SHP77 treated with DMSO at 0.1 percent for 48 hours (cell line): ENCODE results near the gene MSRB1.
A peak's percentile ranks its signal among the peaks of the same experiment; 100 is the strongest.
"Not testable (repeated sequence)": the region's sequence is repeated elsewhere in the genome, so short reads cannot be mapped to it uniquely, and the experiment has no call there.

Experiments
- DNase-seq: peaks from one replicate; lab custom pipeline; 2025; lab: John Stamatoyannopoulos, UW

MSRB1 gene

DNA sequence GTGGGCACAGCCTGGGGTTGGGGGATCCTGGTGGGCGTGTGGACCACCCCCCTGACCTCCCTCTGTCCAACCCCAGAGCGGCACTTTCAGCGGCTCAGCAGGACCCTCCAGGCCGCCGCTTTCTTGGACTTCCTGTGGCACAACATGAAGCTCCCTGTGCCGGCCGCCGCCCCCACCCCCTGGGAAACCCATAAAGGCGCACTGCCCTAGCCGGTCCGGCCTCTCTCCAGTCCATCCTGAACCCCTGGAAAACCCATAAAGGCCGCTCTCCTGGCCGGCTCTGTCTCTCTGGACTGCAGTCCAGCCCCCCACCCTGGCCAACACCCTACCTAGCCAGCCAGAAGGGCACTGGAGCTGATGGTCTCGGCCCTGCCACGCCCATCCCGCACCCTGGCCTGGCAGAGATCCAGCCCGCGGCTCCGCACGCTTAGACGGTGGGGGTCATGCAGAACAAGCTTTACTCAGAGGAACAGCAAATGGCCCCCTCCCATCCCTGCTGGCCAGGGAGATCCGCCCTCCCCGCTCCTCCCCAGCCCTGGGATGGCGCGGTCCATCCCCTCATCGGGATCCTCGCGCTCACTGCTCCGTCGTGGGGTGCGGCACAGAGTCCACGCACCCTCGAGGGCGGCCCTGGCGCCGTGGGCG lies 35.6 kb upstream of the MSRB1 start:
- no peak for DNase-seq

DNA sequence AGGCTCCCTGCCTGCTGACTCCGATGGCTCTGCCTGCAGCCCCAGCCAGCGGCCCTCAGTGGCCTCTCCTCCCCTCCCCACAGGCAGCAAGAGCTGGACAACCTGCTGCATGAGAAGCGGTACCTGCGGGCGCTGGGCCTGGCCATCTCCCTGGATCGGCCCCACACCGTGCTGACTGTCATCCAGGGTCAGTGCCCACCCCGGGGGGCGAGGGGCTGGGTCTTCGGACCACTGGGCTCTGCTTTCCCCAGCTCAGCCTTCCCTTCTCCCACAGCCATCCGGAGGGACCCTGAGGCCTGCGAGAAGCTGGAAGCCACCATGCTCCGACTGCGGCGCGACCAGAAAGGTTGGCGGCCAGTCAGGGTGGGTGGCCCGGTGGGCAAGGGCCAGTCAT lies 34.9 kb upstream of the MSRB1 start:
- no peak for DNase-seq

DNA sequence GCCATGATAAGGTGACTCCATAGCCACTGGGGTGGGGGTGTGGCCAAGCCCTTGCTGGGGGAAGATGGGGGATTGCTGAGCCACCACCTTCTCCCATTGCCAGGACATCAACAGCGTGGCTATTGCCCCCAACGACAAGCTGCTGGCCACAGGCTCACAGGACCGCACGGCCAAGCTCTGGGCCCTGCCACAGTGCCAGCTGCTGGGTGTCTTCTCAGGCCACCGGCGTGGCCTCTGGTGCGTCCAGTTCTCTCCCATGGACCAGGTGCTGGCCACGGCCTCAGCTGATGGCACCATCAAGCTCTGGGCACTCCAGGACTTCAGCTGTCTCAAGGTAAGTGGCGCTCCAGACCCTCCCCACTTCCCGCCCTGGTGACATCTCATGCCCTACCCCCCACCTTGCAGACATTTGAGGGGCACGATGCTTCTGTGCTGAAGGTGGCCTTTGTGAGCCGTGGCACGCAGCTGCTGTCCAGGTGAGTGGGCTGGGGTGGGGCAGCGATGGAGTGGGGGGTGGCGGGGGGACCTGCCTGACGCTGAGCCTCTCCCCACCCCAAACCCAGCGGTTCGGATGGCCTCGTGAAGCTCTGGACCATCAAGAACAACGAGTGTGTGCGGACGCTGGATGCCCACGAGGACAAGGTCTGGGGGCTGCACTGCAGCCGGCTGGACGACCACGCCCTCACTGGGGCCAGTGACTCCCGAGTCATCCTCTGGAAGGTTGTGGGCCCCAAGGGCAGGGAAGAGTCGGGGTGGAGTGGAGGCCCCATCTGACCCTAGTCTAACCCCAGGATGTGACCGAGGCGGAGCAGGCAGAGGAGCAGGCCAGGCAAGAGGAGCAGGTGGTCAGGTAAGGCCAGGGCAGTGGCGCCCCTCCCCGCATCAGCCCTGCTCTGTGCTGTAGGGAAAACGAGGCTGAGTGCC lies 34.2 kb upstream of the MSRB1 start:
- DNase-seq, result no peak

DNA sequence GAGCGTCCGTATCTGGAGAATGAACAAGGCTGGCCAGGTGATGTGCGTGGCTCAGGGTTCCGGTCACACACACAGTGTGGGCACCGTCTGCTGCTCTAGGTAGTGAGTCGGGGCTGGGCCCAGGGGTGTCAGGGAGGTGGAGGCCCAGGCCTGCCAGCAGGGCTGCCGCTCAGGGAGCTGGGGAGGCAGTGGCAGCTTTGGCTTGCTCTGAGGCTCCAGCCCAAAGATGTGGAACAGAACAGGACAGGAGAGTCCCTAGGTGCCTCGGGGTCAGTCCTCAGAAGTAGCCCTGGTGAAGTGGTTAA lies 33.2 kb upstream of the MSRB1 start:
- DNase-seq, result no peak

DNA sequence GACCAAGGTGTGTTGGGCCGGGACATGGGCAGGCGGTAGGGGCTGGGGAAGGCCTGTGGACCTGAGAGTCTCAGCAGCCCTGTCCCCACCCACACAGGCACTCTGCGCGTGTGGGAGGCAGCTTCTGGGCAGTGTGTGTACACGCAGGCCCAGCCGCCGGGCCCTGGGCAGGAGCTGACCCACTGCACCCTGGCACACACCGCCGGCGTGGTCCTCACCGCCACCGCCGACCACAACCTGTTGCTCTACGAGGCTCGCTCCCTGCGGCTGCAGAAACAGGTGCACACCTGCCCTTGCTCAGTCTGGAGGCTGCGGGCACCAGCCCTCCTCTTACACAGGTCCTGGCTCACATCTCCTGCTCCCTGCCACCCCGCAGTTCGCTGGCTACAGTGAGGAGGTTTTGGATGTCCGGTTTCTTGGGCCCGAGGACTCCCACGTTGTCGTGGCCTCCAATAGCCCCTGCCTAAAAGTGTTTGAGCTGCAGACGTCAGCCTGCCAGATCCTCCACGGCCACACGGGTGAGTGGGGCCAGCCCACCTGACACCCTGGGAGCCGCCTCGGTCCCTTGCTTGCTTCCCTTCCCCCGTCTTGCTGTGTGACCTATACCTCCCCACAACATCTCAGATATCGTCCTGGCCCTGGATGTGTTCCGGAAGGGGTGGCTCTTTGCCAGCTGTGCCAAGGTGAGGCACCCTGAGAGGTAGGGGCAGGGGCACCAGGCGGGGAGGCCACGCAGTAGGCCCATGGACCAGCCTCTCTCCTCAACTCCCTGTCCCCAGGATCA lies 32.6 kb upstream of the MSRB1 start:
- DNase-seq, result no peak

DNA sequence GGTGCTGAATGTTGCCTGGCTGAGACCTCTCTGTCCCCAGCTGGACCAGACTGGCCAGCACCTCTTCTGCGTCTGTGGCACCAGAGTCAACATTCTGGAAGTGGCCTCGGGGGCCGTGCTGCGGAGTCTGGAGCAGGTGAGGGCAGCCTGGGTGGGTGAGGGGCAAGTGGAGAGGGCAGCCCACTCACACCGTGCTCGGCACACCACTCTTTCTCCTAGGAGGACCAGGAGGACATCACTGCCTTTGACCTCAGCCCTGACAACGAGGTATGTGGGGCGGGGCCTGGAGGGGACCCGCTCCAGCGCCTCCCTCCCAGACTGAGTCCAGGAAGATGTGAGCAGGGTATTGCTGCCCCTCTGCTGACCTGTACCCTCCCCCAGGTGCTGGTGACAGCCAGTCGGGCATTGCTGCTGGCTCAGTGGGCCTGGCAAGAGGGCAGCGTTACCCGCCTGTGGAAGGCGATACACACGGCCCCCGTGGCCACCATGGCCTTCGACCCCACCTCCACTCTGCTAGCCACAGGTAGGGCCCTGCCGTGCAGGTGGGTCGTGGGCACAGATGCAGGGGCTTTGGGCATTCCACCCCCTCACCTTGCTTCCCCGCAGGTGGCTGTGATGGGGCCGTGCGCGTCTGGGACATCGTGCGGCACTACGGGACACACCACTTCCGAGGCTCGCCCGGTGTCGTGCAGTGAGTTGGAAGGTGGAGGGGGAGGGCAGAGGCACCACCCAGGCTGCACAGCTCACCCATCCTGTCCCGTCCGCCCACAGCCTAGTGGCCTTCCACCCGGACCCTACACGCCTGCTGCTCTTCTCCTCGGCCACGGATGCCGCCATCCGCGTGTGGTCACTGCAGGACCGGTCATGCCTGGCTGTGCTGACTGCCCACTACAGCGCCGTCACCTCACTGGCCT lies 31.4 kb upstream of the MSRB1 start:
- DNase-seq, result no peak

DNA sequence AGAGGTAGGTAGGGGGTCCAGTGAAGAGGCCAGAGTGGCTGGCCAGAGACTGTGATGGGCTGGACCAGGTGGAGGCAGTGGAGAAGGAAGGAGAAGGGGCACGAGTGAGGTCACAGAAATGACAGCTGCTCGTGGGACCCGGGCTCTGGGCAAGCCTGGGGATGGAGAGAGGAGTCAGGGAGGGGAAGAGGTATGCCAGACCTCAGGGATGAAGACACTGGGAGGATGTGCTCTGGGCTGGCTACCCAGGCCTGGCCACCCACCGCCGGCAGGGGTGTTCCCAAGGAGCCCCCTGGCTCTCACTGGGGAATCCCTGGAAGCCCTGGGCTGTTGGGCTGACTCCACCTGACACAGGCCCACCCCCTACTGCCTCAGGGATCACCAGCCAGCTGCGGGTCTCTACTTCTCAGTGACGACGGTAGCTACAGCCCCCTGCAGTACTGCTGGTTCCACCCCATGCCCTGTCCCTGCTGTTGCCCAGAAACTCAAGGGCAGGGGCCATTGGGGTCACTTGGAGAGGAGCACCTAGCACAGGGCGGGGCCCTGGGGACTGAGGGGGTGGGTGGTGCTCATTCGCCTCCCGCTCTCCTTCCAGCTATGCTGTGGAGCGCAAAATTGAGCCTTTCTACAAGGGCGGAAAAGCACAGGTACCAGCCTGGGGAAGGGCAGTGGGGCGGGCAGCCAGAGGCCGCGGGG lies 30.6 kb upstream of the MSRB1 start:
- DNase-seq, result no peak

DNA sequence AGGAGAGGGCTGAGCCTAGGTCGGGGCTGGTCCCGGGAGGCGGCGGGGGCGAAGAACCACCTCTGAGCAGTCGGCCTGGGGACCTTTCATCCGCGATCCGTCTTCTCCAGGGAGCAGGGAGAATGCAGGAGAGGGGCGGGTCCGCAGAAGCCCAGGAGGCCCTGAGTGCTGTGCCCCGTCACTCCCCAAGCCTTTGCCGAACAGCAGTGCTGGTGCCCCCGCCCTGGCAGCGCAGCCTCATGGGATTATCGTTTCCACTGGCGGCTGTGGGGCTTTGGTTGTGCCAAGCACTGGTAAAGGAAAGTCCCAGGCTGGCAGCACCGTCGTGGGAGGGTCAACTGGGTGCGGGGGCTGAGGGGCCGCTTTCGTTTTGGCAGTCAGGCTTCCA lies 29.5 kb upstream of the MSRB1 start:
- DNase-seq, result no peak

DNA sequence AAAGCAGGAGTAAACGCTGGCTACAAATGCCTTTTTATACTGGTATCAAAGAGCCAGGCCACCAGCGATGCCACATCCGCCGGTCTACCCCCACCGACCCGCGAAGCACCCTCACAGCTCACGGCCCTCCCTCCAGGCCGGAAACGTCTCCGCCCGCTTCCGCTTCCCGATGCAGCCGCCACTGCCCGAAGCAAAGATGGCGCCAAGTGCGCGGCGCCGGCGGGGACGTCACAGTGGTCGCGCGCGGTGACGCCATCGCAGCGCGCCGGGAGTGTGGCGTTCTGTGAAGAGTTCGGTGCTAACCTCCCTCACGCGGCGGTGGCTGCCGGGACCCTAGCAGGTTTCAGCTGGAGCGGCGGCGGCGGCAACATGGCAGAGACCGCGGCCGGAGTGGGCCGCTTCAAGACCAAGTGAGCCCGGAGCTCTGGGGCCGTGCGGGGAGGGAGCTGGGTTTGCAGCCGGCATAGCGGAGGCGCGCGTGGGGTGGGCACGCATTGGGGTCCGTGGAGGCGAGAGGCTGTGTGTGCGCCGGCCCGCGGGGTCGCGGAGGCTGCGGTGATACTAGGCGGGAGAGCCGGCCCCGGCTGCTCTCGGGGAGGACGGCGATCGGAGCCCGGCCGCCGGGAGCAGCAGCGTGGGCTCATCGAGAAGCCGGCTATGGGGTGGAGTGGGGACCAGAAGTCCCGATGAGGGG lies 28.9 kb upstream of the MSRB1 start, which contains the start of gene TBL3:
Gene TBL3 (plus strand): TSS at position 258 of the 694 bp plus-strand sequence. CDS start 112 bp downstream, at position 370.
- DNase-seq, result peak; percentile 60

DNA sequence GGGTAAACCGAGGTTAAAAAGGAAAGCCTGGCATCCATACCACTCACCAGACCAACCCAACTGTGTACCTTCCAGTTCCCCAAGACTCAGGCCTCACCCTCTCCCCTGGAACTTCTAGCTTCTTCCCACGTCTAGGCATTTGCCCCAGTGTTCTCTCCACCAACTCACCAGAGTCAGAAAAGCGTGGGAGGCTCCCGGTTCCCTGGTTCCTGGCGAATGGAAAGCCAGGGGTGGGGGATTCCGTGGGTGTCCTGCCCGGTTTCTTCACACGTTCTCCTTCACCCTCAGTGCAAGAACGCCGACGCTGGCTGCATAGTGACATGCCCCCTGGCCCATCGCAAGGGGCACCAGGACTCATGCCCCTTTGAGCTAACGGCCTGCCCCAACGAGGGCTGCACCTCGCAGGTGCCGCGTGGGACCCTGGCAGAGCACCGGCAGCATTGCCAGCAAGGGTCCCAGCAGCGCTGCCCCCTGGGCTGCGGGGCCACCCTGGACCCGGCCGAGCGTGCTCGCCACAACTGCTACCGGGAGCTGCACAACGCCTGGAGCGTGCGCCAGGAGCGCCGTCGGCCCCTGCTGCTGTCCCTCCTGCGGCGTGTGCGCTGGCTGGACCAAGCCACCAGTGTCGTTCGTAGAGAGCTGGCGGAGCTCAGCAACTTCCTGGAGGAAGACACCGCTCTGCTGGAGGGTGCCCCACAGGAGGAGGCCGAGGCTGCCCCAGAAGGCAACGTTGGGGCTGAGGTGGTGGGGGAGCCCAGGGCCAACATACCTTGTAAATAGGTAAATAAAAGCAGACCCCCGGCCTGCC lies 25.4 kb upstream of the MSRB1 start:
- DNase-seq, result no peak

DNA sequence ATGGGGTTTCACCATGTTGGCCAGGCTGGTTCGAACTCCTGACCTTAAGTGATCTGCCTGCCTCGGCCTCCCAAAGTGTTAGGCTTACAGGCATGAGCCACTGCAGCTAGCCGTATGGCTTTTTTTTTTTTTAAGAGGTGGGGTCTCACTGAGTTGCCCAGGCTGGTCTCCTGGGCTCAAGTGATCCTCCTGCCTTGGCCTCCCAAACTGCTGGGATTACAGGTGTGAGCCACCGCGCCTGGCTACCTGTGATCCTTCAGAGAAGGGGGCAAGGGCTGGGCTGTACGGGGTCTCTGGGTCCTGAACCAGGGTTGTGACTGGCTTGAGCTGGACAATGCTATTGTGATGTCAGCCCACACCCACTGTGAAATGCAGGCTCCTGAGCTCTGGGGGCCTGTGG lies 23.5 kb upstream of the MSRB1 start, which contains the start of gene RNF151:
Gene RNF151 (plus strand): TSS at position 397 of the 400 bp plus-strand sequence. CDS start 26 bp downstream, outside the sequence.
- DNase-seq, result no peak

DNA sequence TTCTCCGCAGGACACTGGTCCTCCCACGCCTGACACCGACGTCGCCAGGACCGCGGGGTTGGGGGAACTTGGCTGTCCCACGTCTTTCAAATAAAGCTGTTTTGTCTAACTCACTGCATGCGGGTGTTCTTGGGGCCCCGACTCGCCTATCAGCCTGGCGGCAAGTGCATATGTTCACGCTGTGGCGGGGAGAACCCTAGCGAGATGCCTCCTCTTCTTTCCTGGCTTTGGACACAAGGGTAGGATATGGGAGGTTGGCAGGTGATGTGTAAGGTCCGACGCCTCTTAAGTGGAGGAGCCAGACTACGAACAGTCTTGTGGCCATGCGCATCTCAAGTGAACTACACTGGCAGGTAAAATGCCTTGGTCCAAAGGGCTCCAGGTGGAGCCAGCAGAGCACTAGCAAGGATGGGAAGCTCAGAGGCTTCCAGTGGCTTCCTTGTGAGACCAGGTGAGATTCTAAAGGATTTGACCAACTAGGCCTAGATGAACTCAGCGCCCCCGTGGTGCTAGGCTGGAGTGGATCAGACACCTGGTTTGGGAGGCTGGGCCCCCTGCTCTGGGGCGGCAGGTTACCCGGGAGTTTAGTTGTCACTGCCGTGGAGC lies 22.5 kb upstream of the MSRB1 start:
- DNase-seq, result no peak

DNA sequence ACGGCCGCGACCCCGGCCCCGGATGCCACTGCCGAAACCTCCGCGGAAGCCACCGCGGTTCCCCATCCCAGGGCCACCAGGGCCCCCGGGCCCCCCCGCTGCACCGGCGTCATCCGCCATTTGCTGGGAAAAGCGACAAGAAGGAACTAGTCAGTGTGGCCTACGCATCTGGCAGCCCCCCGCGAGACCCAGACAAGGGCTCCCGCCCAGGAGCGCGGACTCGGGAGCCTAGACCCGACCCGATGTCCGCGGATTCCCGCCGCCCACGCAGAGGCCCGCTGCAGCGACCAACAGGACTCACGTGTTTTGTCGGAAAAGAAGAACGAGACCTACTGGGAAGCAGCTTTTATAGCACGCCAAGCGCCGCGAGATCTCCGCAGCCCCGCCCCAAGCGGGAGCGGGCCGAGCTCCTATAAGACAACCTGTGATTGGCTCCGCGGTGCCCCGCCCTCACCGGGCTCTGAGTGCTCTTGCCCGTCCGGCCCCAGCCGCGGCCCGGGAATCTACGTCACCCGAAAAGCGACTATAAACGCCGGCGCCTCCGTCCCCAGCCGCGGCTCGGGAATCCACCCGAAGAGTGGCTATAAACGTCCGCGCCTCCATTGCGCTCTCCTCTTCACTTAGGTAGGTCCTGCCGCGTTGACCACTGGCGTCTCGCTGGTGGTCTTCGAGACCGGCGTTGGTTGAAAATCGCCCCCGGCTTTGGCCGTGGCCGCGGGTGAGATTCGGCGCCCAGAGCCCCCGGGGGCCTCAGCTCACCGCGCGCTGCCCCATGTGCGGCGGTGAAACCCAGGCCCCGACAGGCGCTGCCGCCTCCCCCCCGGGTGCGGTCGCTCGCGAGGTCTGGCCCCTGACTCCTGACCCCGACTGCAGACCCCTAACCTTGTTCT lies 21.8 kb upstream of the MSRB1 start, which contains the start of gene RPS2:
Gene RPS2 (minus strand): TSS at position 321 of the 890 bp plus-strand sequence. CDS start 201 bp downstream, at position 120.
- peak; percentile 95 for DNase-seq

DNA sequence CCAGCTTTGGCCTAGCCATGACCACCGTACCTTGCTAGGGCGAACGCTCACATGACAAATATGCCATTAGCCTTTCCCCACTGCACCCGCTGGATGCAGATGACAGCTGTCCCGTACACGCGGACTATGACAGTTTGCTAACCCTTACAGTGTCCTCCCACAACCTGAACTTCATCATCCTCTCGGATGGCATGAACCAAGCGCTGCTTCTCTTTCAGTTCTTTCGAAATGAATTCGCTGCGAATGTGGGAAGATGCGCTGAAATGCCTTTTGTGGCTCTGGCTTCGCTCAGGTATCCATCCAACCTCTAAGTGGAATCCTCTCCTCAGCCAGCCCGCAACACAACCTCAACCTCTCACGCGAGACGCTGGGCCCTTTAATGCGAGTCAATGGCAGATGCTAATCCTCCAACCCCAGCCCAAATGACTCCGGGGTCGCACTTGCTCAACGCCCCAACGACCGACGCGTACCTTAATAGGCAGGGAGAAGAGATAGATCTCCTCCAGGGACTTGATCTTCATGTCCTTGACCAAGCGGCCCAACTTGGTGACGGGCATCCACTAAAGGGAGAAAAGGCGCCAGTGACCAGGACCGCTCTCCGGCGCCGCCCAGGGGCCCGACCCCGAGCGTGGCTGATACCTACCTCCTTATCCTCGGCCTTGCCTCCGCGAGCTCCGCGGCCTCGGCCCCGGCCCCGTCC lies 21.0 kb upstream of the MSRB1 start:
- DNase-seq, result no peak

DNA sequence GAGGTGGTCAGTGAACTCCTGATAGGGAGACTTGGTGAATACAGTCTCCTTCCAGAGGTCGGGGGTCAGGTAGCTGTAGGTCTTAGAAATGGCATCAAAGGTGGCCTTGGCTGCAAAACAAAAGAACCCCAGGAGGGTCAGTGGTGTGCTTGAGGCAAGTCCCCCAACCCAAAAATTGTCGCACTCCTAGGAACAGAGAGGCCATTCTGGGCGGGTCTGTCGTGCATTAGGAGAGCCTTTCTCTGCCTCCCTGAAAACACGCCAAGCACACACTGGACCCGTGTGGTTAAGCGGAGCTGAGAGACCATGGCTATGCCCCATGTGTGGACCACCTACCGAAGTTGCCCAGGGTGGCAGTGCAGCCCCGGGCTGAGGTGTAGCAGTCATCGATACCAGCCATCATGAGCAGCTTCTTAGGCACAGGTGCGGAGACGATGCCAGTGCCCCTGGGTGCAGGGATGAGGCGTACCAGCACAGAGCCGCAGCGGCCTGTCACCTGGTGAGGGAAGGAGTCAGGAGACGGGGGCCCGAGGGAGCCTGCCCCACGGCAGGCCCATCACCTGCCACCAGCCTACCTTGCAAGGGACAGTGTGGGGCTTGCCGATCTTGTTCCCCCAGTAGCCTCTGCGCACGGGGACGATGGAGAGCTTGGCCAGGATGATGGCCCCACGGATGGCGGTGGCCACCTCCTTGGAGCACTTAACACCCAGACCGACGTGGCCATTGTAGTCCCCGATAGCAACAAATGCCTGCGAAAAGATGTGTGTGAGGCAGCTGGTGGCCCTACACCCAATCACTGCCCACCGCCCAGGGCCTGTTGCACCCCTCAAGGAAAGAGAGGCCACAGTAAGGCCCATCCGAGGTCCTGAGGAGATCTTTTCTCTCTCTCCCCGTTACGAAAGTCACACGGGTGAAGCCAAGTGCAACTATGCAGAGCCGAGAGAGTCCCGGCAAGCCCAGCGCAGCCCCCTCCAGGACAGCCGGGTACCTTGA lies 19.5 kb upstream of the MSRB1 start:
- DNase-seq, result not testable (repeated sequence)

DNA sequence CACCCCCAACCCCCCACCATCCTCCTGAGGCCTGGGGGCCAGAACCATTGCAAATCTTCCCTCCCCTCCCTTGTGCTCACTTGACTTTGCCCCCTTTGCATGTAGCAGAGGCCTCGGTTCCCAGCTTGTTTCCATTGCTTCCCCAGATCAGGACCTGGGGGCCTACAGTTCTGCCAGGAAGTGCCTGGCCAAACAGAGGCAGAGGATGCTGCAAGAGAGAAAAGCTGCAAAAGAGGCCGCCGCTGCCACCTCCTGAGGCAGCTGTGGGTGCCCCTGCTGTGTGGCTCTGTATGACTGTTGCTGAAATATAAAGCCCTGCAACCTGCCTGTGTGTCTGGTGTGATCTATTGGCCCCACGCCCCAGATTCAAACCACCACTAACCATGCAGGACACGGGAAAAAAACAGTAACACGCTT lies 18.7 kb upstream of the MSRB1 start:
- DNase-seq, result no peak
